Epidermal melanocyte (primary cell): ENCODE results near the gene CAMK4.
"Not testable (repeated sequence)": the region's sequence is repeated elsewhere in the genome, so short reads cannot be mapped to it uniquely, and the experiment has no call there.

ENCODE experiments used
- DNase-seq: peaks from one replicate; pipeline ENCODE4 v3.0.0; 2011; ENCODE audit warnings: low spot score; ENCODE audit not compliant: insufficient read length

CAMK4 gene

DNA sequence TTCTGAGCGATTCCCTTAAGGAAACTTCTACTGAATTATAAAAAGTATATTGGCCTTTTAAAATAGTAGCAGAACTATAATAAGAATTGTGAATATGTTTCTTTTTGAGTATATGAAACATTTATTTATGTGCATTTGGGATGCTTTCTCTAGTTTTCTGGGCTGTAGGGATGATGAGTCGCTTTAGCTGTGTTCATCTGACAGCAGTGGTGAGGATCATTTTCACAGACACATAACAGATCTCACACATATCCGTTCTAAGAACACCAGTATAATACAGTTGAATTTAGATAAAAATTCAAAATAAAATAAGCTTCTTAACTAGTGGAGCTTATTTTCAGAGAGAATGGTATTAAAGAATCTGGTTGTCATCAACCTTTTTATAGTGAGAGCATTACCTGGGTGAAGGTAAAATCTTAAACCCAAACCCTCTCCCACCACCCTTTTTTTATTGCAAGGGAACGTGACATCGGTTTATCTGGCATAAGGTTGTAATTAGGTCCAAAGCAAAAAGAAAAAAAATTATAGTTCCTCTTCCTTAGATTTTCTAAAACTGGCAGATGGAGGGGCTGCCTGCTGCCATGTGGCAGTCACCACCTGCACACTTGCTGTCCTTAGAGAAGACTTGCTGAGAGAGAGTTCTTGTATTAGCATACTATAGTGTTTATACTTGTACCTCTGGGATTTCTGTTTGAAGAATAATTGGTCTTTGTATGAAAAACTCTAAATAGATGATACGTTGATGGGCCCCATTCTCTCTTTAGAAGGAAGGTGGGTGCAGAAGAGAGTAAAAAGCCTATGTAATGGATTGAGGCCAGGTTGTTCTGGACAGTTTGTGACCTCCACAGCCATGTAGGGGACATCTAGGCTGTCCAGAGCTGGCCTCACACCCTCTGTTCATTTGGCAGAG, 86.8 kb downstream of the CAMK4 start:
- no peak for DNase-seq

DNA sequence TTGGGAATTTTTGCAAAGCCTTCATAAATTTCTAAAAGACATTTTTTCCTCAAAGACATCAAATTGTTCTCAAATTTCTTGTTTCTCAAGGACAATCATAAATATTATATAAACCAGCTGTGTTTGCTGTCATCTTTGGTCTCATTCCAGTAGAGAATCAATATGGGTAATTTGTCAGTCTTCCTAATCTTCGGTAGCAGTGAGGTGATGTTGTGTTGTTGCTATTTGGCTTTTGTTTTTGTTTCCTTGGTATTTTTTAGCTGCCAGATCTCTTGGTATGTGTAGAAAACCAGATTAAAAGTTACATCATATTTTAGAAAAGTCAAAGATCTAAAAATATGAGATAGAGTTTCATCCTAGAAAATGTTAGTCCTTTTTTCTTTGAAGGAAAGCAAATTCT, 87.5 kb downstream of the CAMK4 start:
- DNase-seq = no peak

- DNase-seq = no peak
Observed at GRCh38 chr5:111313017-111313724, 89.0 kb downstream of the CAMK4 start.

GRCh38 chr5:111320953-111321352, 96.8 kb downstream of the CAMK4 start:
- no peak for DNase-seq

DNA sequence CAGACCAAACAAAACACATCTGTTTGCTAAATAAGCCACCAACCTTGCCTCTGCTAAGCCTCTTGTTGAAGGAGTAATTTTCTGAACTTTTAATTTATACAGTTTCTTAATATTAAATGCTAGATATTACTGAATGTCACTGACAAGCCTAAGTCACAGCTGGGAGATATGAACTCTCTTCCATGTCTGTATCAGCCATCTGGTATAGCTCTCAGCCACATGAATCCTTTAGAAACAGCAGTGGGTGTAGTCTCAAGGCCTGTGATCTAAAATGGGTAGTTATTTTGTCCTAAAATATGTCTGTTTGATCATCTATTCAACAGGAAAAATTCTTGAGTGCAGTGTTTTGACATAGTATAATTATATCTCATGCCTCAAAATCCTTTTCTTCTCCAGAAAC, 97.2 kb downstream of the CAMK4 start:
- no peak for DNase-seq

GRCh38 chr5:111326551-111326950, 102.4 kb downstream of the CAMK4 start:
- DNase-seq = no peak

DNA sequence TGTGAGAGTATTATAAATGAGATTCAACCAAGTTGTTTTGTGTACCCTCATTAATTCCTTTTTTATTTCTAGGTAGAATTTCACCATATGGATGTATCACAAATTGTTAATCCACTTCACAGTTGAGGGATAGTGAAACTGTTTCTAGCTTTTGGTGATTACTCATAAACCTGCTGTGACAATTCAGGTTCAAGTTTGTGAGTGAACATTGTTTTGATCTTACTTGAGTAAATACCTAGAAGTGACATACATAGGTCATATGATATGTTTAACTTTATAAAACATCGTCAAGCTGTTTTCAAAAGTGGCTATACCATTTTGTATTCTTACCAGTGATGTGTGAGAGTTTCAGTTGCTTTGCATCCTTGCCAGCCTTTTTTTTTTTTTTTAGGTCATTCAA, 112.9 kb downstream of the CAMK4 start:
- no peak for DNase-seq

GRCh38 chr5:111337688-111338087, 113.5 kb downstream of the CAMK4 start:
- DNase-seq = no peak

DNA sequence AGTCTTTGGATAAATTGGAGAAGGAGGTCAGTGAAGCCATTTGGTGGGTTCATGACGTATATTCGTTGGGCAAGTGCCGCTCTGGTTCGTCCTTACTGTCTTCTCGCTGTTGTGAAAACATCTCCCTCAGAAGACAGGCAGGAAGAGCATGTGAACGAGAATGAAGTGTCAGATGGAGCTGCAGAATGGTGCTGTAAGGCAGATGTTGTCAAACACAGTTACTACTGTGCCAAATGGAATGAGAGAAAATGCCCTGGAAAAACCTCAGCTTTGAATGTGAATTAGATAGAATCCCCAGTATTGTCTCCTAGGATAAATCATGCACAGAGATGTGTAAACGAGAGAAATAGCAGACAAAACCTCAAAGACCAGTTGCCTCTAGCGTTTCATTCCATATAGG, 121.5 kb downstream of the CAMK4 start:
- peak; percentile 44 for DNase-seq

- no peak for DNase-seq
Observed at GRCh38 chr5:111347021-111347420, 122.8 kb downstream of the CAMK4 start.

GRCh38 chr5:111348661-111349329, 124.6 kb downstream of the CAMK4 start:
- no peak for DNase-seq

DNA sequence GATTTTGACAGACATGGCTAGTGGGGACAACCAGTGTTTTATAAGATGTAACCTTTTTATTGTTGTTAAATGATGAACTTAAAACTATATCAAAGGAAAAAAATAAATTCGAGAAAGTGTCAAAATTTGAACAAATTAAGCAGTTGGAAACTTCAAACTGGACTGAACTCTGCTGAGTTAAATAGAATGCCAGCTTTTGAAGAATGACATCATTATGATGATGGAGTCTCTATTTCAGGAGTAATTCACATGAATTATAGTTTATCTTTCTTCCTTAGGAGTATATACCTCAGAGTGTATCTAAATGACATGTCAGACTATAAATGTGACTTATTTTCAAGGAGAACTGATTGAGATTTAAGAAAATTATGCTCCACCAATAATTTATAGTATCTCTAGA, 125.2 kb downstream of the CAMK4 start:
- no peak for DNase-seq

- no peak for DNase-seq
Observed at GRCh38 chr5:111353035-111353434, 128.9 kb downstream of the CAMK4 start.

DNA sequence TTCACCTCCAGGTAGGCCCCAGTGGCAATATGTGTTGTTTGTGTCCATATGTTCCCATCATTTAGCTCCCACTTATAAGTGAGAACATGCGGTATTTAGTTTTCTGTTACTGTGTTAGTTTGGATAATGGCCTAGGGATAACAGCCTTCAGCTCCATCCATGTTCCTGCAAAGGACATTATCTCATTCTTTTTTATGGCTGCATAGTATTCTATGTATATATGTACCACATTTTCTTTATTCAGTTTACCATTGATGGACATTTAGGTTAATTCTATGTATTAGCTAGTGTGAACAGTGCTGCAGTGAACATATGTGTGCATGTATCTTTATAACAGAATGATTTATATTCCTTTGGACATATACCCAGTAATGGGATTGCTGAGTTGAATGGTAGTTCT, 134.5 kb downstream of the CAMK4 start:
- not testable (repeated sequence) for DNase-seq

GRCh38 chr5:111360173-111360572, 136.0 kb downstream of the CAMK4 start:
- DNase-seq = no peak

- no peak for DNase-seq
Observed at GRCh38 chr5:111364992-111365391, 140.8 kb downstream of the CAMK4 start.

DNA sequence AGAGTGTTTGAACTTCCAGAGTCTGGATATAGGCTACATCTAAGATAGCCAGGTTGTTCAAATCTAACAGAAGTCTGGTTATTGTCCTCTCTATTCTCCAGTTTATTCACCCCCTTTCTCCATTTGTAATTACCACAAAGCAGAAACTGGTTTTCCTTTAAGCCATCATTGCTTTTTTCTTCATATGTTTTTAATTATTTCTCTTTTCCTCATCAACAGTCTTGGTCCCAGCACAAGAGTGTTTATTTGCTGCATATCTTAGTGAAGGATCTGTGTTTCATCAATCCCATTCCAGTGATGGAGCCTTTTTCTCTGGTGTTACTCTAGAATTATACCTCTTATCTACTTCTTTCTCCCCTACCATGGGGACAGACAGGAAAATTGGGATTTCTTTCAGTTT, 142.2 kb downstream of the CAMK4 start:
- DNase-seq = no peak

GRCh38 chr5:111367115-111367514, 142.9 kb downstream of the CAMK4 start:
- no peak for DNase-seq

- no peak for DNase-seq
Observed at GRCh38 chr5:111372799-111373198, 148.6 kb downstream of the CAMK4 start.

GRCh38 chr5:111374380-111374779, 150.2 kb downstream of the CAMK4 start:
- DNase-seq = no peak

GRCh38 chr5:111375645-111376044, 151.5 kb downstream of the CAMK4 start:
- no peak for DNase-seq

GRCh38 chr5:111377306-111377705, 153.1 kb downstream of the CAMK4 start:
- no peak for DNase-seq
